Stimulated activated CD8-positive, alpha-beta memory T cell treated with anti-CD3 and anti-CD28 coated beads, Interleukin-15, amount 100 ng/mL, for 48 hours (primary cell): ENCODE measurements around the gene CHID1.

Experiments
- DNase-seq, 2 donors: peaks; one replicate each; pipeline ENCODE4 v3.0.0-alpha.2; 2020; ENCODE audit warnings: low read depth in 2 of 2

The CHID1 gene

DNA sequence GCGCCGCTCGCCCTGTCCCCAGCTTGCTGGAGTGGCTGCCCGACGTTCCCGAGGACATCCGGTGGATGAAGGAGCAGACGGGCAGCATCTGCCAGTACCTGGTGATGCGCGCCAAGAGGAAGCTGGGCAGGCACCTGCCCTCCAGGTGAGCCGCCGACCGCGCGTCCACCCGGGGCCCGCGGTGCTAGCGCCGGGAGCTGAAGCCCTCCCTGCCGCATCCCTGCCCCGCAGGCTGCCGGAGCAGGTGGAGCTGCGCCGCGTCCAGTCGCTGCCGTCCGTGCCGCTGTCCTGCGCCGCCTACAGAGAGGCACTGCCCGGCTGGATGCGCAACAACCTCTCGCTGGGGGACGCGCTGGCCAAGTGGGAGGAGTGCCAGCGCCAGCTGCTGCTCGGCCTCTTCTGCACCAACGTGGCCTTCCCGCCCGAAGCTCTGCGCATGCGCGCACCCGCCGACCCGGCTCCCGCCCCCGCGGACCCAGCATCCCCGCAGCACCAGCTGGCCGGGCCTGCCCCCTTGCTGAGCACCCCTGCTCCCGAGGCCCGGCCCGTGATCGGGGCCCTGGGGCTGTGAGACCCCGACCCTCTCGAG lies 86.2 kb downstream of the CHID1 start:
- no peak for DNase-seq

DNA sequence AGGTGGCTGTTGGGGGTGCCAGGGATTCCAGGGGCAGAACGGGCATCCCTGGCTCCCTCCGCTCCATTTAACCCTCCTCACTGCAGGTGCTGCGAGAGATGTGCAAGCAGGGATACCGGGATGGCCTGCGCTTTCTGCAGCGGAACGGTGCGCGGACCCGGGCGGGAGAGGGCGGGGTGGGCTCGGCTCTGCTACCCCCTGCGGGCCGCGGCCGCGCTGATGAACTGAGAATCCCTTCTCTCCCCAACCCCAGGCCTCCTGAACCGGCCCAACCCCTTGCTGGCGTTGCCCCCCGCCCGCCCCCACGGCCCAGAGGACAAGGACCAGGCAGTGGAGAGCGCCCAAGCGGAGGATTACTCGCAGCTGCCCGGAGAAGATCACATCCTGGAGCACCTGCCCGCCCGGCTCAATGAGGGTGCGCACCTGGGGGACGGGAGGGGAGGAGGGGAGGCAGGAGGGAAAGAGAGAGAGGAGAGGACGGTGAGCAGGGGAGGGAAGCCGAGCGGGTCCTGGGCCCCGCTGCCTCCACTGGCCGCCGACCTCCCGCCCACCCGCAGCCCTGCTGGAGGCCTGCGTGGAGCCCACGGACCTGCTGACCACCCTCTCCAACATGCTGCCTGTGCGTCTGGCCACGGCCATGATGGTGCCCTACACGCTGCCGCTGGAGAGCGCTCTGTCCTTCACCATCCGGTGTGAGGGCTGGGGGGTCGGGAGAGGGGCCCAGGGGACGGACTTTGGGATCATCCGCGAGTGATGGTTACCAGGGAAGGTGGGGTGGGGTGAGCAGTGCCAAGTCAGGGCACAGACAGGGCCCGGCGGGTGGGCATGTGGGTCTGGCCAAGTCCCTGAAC lies 86.9 kb downstream of the CHID1 start:
- DNase-seq: no peak

DNA sequence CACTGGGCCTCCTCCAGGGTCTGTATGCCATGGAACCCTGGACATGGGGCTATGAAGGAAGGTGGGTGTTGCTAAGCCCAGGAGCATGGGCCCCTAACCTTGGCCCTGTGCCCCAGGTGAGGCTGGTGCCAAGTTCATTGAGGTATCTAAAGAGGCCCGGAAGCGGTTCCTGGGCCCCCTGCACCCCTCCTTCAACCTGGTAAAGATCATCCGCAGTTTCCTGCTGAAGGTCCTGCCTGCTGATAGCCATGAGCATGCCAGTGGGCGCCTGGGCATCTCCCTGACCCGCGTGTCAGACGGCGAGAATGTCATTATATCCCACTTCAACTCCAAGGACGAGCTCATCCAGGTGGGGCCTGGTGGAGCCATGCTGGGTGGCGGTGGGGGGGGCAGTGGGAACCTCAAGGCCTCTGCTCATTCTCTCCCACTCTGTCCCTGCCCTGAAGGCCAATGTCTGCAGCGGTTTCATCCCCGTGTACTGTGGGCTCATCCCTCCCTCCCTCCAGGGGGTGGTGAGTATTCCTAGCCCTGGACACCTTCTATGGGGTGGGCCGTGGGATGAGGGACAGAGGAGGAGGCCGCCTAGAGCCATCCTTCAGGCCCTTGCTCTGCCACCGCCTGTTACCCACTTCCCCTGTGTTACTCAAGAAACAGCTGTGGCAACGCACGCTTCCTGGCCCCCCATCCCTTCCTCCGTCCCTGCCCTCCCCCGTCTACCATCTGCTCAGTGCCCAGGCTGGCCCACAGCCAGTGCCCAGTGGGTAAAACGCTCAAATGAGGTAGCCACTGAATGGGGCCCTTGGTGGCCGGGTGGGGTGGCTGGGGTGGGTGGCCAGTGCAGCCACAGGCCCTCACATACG lies 88.9 kb downstream of the CHID1 start:
- DNase-seq: no peak

DNA sequence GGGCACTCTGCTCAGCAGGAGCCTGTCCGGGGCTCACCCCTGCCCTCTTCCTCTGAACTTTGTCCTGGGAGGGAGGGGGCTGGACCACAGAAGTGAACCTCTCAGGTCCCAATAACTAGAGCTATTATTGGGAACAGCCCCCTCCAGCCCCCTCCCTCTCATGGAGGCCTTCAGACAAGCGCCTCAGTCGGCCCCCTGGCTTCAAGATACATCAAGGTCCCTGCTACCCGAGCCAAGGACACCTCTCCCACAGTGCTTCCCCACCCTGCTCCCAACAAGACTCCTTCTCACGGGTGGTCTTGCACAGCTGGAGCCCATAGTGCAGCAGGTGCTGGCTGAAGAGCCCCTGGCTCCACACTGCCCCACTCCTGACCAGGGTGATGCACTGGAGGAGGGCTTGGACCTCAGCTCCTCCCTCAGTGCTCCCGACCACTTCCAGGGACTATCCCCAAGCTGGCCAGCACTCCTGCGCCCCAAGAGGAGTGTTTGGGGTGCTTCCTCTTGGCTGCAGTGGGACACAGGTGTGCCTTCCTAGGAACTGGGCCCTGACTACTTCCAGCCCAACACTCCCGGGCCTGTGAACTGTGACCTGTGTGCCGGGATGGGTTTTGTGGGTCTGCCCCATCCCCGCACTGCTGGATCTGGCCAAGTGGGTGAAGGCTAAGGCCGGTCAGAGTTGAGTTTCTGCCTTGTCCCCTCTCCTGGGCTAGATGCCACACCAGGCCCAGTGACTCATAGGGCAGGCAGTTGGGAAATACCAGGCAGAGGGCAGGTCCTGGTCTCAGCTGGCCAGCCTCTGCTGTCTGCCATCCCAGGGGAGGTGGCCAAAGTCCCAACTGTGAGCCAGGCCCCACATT lies 89.7 kb downstream of the CHID1 start:
- DNase-seq: no peak

DNA sequence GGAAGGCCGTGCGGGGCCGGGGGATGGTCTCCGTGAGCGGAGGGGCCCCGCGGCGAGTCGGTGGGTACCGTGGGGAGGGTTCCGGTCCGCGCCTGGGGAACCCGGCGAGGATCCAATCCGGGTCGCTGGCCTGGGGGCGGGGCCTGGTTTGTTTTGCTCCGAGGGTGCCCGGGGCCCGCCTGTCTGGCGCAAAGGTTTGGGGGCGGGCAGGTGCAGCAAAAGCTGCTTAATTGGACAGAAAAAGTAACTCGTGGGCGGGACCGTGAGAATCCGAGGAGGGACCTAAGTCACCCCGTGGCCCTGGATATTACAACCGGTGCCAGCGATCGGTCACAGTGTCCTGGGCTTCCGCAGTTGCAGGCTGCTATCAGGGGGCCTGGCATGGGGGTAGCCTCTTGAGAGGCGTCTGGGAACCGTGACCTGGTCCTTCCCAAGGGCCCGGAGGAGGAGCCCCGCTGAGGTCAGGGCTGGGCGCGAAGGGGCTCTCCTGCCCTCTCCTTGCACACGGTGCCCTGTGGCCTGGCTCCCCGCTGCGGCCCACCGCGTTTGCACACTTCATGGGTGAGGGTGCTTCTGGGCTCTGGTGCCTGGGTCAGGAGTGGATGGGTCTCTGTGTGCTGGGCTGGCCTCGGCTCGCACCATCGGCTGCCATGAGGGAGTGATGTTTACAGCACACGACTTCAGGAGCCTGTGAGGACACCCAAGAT lies 90.5 kb downstream of the CHID1 start:
- peak; percentile 88 to 91 for DNase-seq

DNA sequence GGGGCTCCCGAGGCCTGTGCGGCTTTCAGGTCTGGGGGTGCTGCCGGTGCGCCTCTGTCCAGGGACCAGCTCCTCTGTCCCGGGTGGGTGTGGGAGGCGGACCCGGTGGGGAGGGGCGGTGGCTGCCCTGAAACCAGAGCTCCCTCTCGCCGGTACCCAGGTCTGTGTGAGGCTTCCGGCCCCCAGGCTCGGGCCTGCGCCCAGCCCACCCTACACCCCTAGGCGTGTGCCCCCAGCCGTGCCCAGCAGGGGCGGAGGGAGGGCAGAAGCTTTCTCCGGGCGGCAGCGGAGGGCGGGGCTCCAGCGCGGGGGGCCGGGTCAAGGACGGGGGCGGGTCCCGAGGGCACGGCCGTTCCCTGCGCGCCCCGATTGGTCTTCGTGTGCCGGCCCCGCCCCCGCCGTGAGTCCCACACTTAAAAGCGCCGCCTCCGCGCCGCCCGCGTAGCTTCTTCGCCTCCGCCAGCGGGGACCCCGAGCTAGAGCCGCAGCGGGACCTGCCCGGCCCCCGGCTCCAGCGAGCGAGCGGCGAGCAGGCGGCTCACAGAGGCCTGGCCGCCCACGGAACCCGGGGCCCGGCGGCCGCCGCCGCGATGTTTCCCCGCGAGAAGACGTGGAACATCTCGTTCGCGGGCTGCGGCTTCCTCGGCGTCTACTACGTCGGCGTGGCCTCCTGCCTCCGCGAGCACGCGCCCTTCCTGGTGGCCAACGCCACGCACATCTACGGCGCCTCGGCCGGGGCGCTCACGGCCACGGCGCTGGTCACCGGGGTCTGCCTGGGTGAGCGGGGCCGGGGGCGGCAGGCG lies 91.3 kb downstream of the CHID1 start:
- DNase-seq: peak; percentile 84 to 87

DNA sequence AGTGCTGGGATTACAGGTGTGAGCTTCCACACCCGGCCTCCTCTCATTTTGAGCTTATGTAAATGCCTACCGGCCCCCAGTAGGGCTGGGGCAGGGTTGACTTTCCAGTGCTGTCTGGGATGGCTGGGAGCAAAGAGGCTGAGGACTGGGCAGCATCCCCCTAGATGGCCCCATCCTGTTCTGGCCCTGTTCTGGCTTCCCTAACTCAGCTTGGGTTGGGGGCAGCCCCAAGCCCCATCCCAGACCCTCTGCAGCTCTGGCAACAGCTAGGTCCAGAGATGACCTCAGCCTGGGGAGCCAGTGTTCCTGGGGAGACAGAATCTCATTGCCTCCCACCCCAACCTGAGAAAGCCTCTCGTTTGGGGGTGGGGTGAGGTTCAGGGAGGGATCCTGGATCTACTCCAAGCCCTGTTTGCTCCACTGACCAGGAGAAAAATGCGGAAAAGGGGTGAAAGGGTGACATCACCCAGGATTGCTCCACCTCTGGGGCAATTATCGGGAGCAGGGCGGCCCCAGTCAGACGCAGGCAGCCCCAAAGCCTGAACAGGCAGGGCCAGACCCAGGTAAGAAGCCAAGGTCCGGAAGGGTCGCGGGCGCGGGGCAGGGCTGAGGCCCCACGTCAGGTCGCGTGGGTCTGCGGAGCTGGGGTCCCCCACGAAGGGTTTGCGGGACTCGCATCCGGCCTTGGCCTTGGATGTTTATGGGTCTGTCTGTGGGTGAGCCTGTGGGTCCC lies 92.0 kb downstream of the CHID1 start, which contains the start of gene PNPLA2:
Gene PNPLA2, plus strand, starts transcription at position 519 of the 733 bp plus-strand sequence. CDS start 805 bp downstream, outside the sequence.
- no peak for DNase-seq
